ENCODE data around the gene SPECC1L.

DNA sequence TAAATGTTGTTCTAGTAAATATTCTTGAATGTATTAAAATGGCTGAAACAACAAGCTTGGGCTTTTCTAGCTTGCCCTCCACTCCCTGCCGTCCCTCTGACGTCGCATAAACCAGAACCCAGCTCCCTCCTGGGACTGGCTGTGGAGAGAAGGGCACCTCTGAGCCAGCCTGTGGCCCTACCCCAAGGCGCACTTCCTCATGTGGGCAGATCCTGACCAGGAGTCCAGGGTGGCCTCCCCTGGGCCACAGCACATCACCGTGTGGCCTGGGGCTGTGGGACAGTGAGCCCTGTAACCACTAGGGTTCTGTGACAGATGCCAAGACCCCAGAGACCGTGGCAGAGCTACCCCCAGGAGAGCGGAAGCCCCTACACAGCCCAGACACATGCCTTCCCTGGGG is 146.6 kb downstream of the SPECC1L start:
- TF ChIP-seq POLR2AphosphoS5 (IDR thresholded peaks at IDR 0.05; ENCODE audit: low read depth, low read length) (no peak), POLR2A (IDR thresholded peaks at IDR 0.05; ENCODE audit: low read depth, low read length) (no peak)
